ENCODE measurements around the gene UBTD2. TPM values are rescaled to one million over a fixed set of nuclear protein-coding genes. Genes with fewer than 3 reads are reported as not detected.

Gene UBTD2
- total RNA-seq, 1 experiment from 2014 or later, result 22.6 TPM

DNA sequence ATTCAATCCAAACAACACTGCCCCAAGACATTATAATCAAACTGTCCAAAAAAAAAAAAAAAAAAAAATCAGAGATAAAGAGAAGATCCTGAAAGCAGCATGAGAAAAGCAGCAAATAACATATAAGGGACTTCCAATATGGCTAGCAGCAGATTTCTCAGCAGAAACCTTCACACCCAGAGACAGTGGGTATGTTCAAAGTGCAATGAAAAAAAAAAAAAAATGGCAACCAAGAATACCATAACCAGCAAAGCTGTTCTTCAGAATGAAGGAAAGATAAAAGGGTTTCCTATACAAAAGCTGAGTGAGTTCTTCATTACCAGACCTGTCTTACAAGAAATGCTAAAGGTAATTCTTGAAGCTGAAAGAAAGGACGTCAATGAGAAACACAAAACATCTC is 32.1 kb downstream of the UBTD2 start:
- Histone ChIP-seq H3F3A (ENCODE audit: low read length, unreplicated experiment) (no peaks in the 10 kb centered on the region), H3K27ac (ENCODE audit: low read length) (no peak overlapping the region), H3K9me3 (ENCODE audit: low read length) (no peaks in the 10 kb centered on the region), H3K4me1 (ENCODE audit: insufficient read depth, low read length) (no peaks in the 10 kb centered on the region), H3K36me3 (ENCODE audit: low read depth, low read length) (peaks cover 9% of the 10 kb centered on the region; the same call in 1 of the 2 replicates), H2AFZ (ENCODE audit: low read length) (no peak overlapping the region), H3K9me2 (replicated peaks; ENCODE audit: low read length) (no peaks in the 10 kb centered on the region), H4K20me1 (ENCODE audit: low read length) (no peaks in the 10 kb centered on the region), H3K4me3 (ENCODE audit: low read length) (no peak overlapping the region), H3K9ac (ENCODE audit: low read length) (no peak overlapping the region), H3K4me2 (ENCODE audit: low read length) (no peak overlapping the region), H3K79me2 (ENCODE audit: low read length) (peaks cover 30% of the 10 kb centered on the region), H3K27me3 (ENCODE audit: low read length) (no peaks in the 10 kb centered on the region)
- TF ChIP-seq EZH2phosphoT487 (IDR thresholded peaks at IDR 0.05; ENCODE audit: borderline replicate concordance, low read length), result no peak
- no peak for TF ChIP-seq EZH2 (IDR thresholded peaks at IDR 0.05; ENCODE audit: low read length, unreplicated experiment)
- TF ChIP-seq, protein P1, sequence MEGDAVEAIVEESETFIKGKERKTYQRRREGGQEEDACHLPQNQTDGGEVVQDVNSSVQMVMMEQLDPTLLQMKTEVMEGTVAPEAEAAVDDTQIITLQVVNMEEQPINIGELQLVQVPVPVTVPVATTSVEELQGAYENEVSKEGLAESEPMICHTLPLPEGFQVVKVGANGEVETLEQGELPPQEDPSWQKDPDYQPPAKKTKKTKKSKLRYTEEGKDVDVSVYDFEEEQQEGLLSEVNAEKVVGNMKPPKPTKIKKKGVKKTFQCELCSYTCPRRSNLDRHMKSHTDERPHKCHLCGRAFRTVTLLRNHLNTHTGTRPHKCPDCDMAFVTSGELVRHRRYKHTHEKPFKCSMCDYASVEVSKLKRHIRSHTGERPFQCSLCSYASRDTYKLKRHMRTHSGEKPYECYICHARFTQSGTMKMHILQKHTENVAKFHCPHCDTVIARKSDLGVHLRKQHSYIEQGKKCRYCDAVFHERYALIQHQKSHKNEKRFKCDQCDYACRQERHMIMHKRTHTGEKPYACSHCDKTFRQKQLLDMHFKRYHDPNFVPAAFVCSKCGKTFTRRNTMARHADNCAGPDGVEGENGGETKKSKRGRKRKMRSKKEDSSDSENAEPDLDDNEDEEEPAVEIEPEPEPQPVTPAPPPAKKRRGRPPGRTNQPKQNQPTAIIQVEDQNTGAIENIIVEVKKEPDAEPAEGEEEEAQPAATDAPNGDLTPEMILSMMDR (conservative IDR thresholded peaks at IDR 0.05; ENCODE audit: low read depth, low read length), result no peak
- POLR2A ChIA-PET (ENCODE audit: unreplicated experiment), result no interaction called here
- intact Hi-C loops (cut with micrococcal nuclease), result no loop called here
- BruUV-seq (replicated peaks), result no TSS peak
- DNase-seq (no peak), ATAC-seq (no peak)
- CTCF ChIA-PET, result no interaction called here

- BruUV-seq (replicated peaks), result no TSS peak
Measured at GRCh38 chr5:172248637-172249036, 34.9 kb downstream of the UBTD2 start.

GRCh38 chr5:172245703-172246125 is 37.9 kb downstream of the UBTD2 start:
- Histone ChIP-seq H3K4me2 (ENCODE audit: low read length) (no peak overlapping the region), H2AFZ (ENCODE audit: low read length) (no peak overlapping the region), H3K27ac (ENCODE audit: low read length) (no peak overlapping the region), H3K79me2 (ENCODE audit: low read length) (peaks cover 49% of the 10 kb centered on the region), H4K20me1 (ENCODE audit: low read length) (no peaks in the 10 kb centered on the region), H3K9me3 (ENCODE audit: low read length) (no peaks in the 10 kb centered on the region), H3K9ac (ENCODE audit: low read length) (no peak overlapping the region), H3F3A (ENCODE audit: low read length, unreplicated experiment) (no peaks in the 10 kb centered on the region), H3K27me3 (ENCODE audit: low read length) (no peaks in the 10 kb centered on the region), H3K36me3 (ENCODE audit: low read depth, low read length) (no peaks in the 10 kb centered on the region; the same call in 1 of the 2 replicates), H3K4me3 (ENCODE audit: low read length) (no peak overlapping the region), H3K4me1 (ENCODE audit: insufficient read depth, low read length) (no peaks in the 10 kb centered on the region), H3K9me2 (replicated peaks; ENCODE audit: low read length) (no peaks in the 10 kb centered on the region)
- DNase-seq (no peak), ATAC-seq (no peak)
- ChIA-PET POLR2A (ENCODE audit: unreplicated experiment) (no interaction called here), CTCF (no interaction called here)
- intact Hi-C loops (cut with micrococcal nuclease), result no loop called here
- TF ChIP-seq EZH2phosphoT487 (IDR thresholded peaks at IDR 0.05; ENCODE audit: borderline replicate concordance, low read length) (no peak), EZH2 (IDR thresholded peaks at IDR 0.05; ENCODE audit: low read length, unreplicated experiment) (no peak)
- TF ChIP-seq, protein P1 (conservative IDR thresholded peaks at IDR 0.05; ENCODE audit: low read depth, low read length), result no peak
- BruUV-seq (replicated peaks), result no TSS peak

More at GRCh38 chr5:172248637-172249036, 34.9 kb downstream of the UBTD2 start:
- Histone ChIP-seq H3K36me3 (ENCODE audit: low read depth, low read length) (0 out of 2 replicates have a peak, but pooled peaks cover 3% of the 10 kb centered on the region), H4K20me1 (ENCODE audit: low read length) (no peaks in the 10 kb centered on the region), H3K27me3 (ENCODE audit: low read length) (no peaks in the 10 kb centered on the region), H3K4me2 (ENCODE audit: low read length) (no peak overlapping the region), H3K9ac (ENCODE audit: low read length) (no peak overlapping the region), H3K79me2 (ENCODE audit: low read length) (peaks cover 53% of the 10 kb centered on the region), H3K4me3 (ENCODE audit: low read length) (no peak overlapping the region), H2AFZ (ENCODE audit: low read length) (no peak overlapping the region), H3K27ac (ENCODE audit: low read length) (no peak overlapping the region), H3K4me1 (ENCODE audit: insufficient read depth, low read length) (no peaks in the 10 kb centered on the region), H3K9me2 (replicated peaks; ENCODE audit: low read length) (no peaks in the 10 kb centered on the region), H3K9me3 (ENCODE audit: low read length) (no peaks in the 10 kb centered on the region), H3F3A (ENCODE audit: low read length, unreplicated experiment) (no peaks in the 10 kb centered on the region)
- no peak for TF ChIP-seq EZH2 (IDR thresholded peaks at IDR 0.05; ENCODE audit: low read length, unreplicated experiment)
- TF ChIP-seq EZH2phosphoT487 (IDR thresholded peaks at IDR 0.05; ENCODE audit: borderline replicate concordance, low read length), result no peak
- TF ChIP-seq, protein P1 (conservative IDR thresholded peaks at IDR 0.05; ENCODE audit: low read depth, low read length), result no peak
- DNase-seq (no peak), ATAC-seq (no peak)
- ChIA-PET CTCF (no interaction called here), POLR2A (ENCODE audit: unreplicated experiment) (no interaction called here)
- intact Hi-C loops (cut with micrococcal nuclease), result no loop called here

Data from PC-3 (cell line).